Panc1 (cell line): ENCODE measurements around the gene TES.

Experiments
- POLR2AphosphoS5 ChIP-seq: IDR thresholded peaks from 2 replicates; pipeline ENCODE4 v1.6.1; 2012; ENCODE audit warnings: mild to moderate bottlenecking, low read depth, low read length, moderate library complexity
- TF ChIP-seq, protein P1 (sequence below): fragments of 450-650 bp; IDR thresholded peaks from 2 replicates; pipeline ENCODE4 v1.5.1; 2017; ENCODE audit warnings: mild to moderate bottlenecking
- TF ChIP-seq, protein P2 (sequence below), 2 experiments: IDR thresholded peaks; 2 replicates each; pipeline ENCODE4 v1.6.1; 2011 to 2012; ENCODE audit warnings: low read depth in 2 of 2, control low read depth in 1 of 2, low read length in 1 of 2, mild to moderate bottlenecking in 1 of 2, moderate library complexity in 1 of 2; ENCODE audit not compliant: insufficient read depth in 1 of 2

DNA sequence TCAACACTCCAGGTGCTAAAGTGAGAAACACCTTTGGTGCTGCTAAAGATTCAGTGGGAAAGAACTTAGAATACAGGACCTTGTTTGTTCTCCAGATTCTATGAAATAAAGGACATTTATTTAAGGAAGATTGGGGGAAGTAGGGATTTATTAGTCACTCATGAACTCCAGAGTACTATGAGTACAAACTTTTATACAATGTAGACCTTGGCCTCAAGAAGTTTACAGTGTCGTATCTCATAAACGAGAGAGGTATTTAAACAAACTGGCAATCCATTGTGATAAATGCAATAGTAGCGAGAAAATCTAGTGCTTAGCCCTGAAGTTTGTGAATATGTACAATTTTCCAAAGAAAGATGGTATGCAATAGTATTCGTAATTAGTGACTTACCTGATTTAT lies 59.1 kb downstream of the TES start:
- TF ChIP-seq, protein P1, sequence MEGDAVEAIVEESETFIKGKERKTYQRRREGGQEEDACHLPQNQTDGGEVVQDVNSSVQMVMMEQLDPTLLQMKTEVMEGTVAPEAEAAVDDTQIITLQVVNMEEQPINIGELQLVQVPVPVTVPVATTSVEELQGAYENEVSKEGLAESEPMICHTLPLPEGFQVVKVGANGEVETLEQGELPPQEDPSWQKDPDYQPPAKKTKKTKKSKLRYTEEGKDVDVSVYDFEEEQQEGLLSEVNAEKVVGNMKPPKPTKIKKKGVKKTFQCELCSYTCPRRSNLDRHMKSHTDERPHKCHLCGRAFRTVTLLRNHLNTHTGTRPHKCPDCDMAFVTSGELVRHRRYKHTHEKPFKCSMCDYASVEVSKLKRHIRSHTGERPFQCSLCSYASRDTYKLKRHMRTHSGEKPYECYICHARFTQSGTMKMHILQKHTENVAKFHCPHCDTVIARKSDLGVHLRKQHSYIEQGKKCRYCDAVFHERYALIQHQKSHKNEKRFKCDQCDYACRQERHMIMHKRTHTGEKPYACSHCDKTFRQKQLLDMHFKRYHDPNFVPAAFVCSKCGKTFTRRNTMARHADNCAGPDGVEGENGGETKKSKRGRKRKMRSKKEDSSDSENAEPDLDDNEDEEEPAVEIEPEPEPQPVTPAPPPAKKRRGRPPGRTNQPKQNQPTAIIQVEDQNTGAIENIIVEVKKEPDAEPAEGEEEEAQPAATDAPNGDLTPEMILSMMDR: no peak
- TF ChIP-seq, protein P2, sequence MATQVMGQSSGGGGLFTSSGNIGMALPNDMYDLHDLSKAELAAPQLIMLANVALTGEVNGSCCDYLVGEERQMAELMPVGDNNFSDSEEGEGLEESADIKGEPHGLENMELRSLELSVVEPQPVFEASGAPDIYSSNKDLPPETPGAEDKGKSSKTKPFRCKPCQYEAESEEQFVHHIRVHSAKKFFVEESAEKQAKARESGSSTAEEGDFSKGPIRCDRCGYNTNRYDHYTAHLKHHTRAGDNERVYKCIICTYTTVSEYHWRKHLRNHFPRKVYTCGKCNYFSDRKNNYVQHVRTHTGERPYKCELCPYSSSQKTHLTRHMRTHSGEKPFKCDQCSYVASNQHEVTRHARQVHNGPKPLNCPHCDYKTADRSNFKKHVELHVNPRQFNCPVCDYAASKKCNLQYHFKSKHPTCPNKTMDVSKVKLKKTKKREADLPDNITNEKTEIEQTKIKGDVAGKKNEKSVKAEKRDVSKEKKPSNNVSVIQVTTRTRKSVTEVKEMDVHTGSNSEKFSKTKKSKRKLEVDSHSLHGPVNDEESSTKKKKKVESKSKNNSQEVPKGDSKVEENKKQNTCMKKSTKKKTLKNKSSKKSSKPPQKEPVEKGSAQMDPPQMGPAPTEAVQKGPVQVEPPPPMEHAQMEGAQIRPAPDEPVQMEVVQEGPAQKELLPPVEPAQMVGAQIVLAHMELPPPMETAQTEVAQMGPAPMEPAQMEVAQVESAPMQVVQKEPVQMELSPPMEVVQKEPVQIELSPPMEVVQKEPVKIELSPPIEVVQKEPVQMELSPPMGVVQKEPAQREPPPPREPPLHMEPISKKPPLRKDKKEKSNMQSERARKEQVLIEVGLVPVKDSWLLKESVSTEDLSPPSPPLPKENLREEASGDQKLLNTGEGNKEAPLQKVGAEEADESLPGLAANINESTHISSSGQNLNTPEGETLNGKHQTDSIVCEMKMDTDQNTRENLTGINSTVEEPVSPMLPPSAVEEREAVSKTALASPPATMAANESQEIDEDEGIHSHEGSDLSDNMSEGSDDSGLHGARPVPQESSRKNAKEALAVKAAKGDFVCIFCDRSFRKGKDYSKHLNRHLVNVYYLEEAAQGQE (IDR thresholded peaks at IDR 0.05; ENCODE audit: insufficient read depth in 1 of 2, low read depth in 2 of 2, low read length in 1 of 2): no peak
- TF ChIP-seq POLR2AphosphoS5: no peak
